ENCODE measurements around the gene ESAM.
A peak's percentile ranks its signal among the peaks of the same experiment; 100 is the strongest.
"Not testable (repeated sequence)": the region's sequence is repeated elsewhere in the genome, so short reads cannot be mapped to it uniquely, and the experiment has no call there.

Gene ESAM

DNA sequence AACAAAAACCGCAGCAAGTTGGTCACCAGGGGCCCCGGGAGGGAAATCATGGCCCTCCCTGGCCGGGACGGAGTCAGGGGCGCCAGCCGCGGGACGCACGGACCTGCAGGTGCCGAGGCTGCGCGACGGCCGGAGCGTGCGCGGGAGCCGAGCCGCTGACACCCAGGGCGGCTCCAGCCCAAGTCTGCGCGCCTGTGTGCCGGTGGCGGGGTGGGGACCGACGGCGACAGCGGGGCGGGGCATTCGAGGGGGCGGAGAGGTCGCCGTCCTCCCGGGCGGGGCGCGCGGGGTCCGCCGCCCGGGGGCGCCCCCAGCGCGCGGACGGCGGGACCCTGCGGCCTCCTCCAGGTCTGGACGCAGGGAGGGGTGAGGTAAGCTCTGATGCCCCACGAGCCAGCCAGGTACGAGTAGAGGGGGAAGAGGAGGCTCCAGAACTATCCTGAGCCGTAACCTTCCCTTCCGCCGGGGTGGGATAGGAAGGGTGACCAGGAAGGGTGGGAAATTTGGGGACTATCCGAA lies at the start of gene ESAM:
TSS of gene ESAM (minus strand) at position 186 of the 519 bp plus-strand sequence. CDS start at position 50, 136 bp downstream.
- peak; percentile 74 for DNase-seq

DNA sequence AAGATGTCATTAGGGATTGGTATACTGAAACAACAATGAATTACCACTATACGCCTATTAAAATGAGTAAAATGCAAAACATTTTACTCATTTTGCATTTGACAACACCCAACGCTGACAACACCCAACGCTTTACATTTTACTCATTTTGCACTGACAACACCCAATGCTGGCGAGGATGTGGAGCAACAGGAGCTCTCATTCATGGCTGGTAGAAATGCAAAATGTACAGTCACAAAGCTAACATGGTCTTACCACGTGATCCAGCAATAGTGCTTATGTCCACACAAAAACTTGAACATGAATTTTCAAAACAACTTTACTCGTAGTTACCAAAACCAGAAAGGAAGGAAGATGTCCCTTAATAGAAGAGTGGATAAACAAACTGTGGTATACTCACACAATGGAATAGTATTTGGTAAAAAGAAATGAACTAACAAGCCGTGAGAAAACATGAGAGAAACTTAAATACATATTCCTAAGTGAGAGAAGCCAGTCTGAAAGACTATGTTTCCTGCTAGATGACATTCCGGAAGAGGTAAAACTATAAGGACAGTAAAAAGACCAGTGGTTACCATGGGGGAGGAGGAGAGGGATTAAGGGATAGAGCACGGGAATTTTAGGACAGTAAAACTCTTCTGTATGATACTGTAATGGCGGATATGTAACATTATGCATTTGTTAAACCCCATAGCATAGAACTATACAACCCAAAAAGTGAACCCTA lies 49.5 kb upstream of the ESAM start:
- no peak for DNase-seq

- no peak for DNase-seq
Measured at GRCh38 chr11:124807660-124808270, 45.7 kb upstream of the ESAM start.

GRCh38 chr11:124807201-124807600 lies 45.1 kb upstream of the ESAM start:
- no peak for DNase-seq

- no peak for DNase-seq
Measured at GRCh38 chr11:124804884-124805283, 42.8 kb upstream of the ESAM start.

GRCh38 chr11:124801636-124802312 lies 39.7 kb upstream of the ESAM start:
- DNase-seq = no peak

DNA sequence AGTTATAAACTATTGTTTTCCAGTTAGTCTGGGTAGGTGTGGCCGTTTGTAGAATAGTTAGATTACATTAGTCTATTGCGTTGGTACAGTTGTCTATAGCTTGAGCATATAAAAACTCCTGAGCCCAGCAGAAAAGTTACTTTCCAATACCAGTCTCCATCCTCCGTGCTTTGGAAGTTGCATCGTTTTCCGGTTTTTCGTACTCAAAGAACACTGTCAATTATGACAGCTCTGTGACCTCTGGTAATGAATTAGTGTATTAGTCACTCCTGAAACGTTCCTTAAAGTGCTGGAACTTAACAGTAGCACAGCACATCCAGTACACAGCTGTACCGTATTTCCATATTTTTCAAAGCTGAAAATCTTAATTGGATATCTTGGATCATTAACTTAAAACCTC lies 38.9 kb upstream of the ESAM start:
- DNase-seq = peak; percentile 4

GRCh38 chr11:124800226-124800929 lies 38.3 kb upstream of the ESAM start, which contains the start of gene MSANTD2:
Gene MSANTD2, minus strand, starts transcription at chr11:124800406. Its CDS starts 26 bp downstream, at chr11:124800380.
- DNase-seq = peak; percentile 84

DNA sequence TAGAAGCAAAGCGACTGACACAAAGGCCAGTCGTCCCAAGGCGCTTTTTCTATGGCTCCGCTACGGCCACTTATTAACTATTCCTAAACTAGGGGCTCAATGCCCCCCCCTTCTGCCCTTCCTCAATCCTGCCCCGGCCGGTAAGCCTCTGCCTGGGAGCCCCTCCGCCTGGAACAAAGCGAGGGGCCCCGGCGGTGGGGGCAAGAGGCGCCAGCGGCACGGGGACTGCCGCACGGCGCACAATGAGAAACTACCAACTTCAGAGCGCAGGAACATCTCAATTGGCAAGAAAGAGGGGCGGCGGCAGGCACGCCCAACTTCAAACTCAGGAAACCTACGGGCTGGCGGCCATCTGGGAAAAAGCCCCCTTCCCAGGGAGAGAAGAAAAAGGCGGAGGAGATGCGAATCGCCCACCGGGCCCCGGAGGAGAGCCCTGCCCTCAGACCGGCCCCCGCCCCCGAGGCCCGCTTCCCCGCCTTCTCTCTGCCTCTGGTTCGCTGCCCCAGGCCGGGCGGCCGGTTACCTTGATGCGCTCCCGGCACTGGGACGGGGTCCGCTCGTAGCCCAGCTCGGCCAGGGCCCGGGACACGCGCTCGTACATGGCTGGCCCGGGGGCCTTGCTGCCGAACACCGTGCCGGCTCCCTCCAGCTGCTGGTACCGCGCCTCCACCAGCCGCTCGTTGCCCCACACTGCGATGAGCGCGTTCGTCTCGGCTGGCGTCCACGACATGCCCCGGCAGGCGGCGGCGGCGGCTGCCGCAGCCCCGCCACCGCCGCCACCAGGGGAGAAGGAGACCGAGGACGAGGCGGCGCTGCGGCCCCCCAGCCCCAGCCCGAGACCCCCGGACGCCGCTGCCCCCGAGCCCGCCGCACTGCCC lies 37.5 kb upstream of the ESAM start:
- peak; percentile 40 for DNase-seq

DNA sequence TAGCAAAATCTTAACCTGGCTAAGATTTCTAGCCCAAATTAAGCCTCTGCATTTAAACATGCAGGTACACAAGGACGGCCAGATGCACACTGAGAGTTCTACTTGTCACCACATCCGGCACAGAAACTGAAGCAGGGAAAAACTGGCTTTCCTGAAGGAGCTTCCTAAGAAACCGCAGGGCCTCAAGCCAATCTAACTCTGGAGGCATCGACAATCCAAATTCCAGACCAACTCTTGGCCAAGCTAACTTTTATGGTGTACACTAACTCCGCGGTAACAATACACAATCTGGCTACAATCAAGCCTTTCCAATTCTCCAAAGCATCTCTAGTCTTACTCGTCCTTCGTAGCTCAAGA lies 36.9 kb upstream of the ESAM start:
- DNase-seq = peak; percentile 8

DNA sequence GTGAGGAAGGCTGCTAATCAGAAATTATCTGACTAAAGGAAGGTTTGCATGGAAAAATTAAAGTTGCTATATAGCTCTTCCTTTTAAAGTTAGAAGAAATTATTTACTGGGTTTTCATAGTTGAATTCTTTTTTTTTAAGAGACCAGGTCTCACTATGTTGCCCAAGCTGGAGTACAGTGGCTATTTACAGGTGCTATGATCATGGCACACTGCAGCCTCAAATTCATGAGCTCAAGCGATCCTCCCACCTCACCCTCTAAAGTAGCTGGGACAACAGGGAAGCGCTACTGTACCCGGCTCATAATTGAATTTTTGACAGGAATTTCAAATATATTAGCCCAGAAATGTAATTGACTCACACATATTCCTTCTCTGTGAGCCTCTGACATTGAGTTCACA lies 34.2 kb upstream of the ESAM start:
- DNase-seq = no peak

- DNase-seq = peak; percentile 64
Measured at GRCh38 chr11:124793466-124794278, 31.6 kb upstream of the ESAM start.

DNA sequence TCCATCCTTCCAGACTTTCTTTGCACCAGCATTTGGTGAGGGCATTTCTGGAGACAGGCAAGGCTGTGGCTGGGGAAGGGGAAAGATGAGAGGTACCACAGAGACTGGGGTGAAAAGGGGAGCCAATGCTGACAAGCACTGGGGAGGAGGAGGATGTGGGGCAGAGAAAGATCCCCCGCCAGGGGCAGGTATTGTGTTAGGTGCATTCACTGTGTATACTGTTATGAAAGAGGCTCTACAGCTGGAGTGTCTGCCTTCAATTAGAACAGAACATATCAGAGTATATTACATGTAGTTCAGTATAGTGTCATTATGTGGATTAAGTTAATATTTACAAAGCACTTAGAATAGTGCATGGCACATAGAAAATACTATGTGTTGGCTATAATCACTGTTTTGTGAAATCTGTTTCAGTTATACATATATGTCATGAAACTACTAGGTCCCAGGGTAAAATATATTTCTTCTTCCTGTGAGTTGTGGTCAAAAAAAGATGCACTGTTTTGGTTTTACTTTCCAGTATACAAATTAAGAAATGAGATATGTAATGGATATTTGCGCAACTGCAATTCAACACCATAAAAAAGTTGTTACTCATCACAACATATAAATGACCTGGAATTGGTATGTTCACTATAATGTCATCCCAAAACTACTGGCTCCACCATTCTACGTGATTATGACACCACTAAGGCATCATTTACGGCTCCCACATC lies 29.7 kb upstream of the ESAM start:
- no peak for DNase-seq

- no peak for DNase-seq
Measured at GRCh38 chr11:124788521-124788920, 26.4 kb upstream of the ESAM start.

DNA sequence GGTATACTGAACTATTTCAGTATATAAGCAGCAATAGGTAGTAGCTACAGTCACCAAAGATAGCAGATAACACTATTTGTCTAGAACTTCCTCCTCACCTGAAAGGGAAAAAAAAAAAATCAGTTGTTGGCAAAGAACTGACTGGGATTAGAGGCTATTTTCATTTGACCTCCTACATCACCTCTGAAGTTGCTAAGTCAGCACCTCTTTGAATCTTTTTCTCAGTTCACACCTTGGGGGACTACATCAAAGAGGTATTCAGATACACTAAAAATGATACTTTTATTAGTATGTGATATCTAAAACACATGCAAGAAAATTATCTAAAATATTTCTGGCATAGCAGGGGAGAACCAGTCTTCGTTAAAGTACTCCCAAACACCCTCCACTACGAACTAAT lies 22.0 kb upstream of the ESAM start:
- no peak for DNase-seq

DNA sequence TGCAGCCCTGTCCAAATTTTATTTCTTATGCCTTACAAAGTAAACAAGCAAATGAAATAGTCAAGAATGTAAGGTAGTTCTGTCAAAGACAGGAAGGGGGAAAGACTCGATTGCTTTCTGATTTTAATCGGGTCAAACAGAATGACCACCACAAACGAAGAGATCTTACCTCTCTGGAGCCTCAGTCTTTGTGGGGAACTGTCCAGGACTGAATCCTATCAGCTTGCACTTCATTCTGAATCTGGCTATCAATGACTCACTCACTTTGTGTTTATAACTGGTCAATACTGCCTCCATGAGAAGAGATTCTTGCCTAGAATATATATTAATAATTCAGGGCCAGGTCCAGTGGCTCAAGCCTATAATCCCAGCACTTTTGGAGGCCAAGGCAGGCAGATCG lies 20.9 kb upstream of the ESAM start:
- no peak for DNase-seq

DNA sequence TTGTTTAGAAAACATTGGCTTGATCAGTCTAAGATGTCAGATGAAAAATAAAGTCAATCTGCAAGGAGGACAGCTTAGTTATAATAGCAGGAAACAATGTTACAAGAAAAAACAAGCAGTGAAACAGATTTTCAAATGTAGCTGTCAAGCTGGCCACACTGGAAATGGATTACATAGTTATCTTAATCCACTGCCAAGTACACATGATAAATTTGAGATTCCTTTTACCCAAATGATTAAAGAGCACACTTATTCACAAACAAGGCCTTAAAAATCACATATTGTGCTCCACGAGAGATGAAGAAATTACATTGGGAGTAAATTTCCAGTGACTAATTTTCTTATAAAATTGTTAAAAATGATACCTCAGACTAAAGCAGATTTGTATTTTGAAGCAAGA lies 17.5 kb upstream of the ESAM start:
- DNase-seq = no peak

GRCh38 chr11:124778281-124778680 lies 16.2 kb upstream of the ESAM start:
- DNase-seq = no peak

DNA sequence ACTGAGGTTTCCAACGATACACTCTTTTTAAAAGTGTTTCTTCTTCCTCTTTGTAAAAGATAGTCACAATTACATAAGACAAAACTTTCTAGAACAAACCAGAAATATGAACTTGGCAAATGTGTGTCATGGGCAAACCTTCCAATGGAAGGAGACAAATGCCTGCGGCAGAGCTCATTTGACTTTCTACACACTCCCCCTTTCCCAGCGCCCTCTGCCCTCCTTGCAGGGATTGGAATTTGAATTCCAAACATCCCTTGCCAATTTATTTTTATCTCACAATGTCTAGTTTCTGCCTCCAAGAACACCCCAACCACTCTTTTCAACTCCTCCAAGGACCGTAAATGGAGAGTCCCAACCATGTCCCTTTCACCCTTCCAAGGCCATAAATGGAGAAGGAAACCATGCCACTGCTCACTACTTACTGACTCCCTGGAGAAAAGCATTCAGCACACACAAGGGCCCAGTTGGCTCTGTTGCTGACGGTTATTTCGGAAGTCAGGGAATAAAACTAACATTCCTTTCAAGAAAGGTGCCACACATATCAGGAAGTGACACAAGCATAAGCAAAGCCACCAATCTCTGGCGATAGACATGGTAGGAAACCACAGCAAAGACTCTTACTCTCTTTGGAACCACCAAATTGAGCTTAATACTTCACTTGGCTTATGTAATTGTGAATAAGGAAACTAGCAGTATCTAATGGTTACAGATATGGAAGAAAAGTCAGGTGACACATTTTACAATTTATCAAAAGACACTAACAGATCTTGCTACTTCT lies 15.0 kb upstream of the ESAM start:
- DNase-seq = no peak

- not testable (repeated sequence) for DNase-seq
Measured at GRCh38 chr11:124770959-124771358, 8.9 kb upstream of the ESAM start.
